ENCODE measurements around the gene KCNN3.

The KCNN3 gene

GRCh38 chr1:154818911-154819310 is 51.2 kb downstream of the KCNN3 start:
- TF ChIP-seq CTCF (IDR thresholded peaks at IDR 0.05), result no peak
- H3K4me3 ChIP-seq (ENCODE audit: low read depth in 1 of 2, low read length in 1 of 2), result no peak overlapping the region
- H3K9me3 ChIP-seq, result no peaks in the 10 kb centered on the region
- H3K27me3 ChIP-seq, result no peaks in the 10 kb centered on the region
- H3K27ac ChIP-seq, result no peak overlapping the region
- no peaks in the 10 kb centered on the region for H3K4me1 ChIP-seq (ENCODE audit: control insufficient read depth in 1 of 2, insufficient read depth in 1 of 2, low read depth in 1 of 2, low read length in 1 of 2)
- no peaks in the 10 kb centered on the region for H3K36me3 ChIP-seq

- H3K36me3 ChIP-seq, result no peaks in the 10 kb centered on the region
- H3K4me3 ChIP-seq (ENCODE audit: low read depth in 1 of 2, low read length in 1 of 2), result no peak overlapping the region
- TF ChIP-seq CTCF (IDR thresholded peaks at IDR 0.05), result no peak
- H3K27me3 ChIP-seq, result no peaks in the 10 kb centered on the region
- no peak overlapping the region for H3K27ac ChIP-seq
- H3K9me3 ChIP-seq, result no peaks in the 10 kb centered on the region
- no peaks in the 10 kb centered on the region for H3K4me1 ChIP-seq (ENCODE audit: control insufficient read depth in 1 of 2, insufficient read depth in 1 of 2, low read depth in 1 of 2, low read length in 1 of 2)
Observed at GRCh38 chr1:154816937-154817336, 53.1 kb downstream of the KCNN3 start.

GRCh38 chr1:154816369-154816768 is 53.7 kb downstream of the KCNN3 start:
- H3K36me3 ChIP-seq, result no peaks in the 10 kb centered on the region
- H3K27me3 ChIP-seq, result no peaks in the 10 kb centered on the region
- no peak for TF ChIP-seq CTCF (IDR thresholded peaks at IDR 0.05)
- no peaks in the 10 kb centered on the region for H3K4me1 ChIP-seq (ENCODE audit: control insufficient read depth in 1 of 2, insufficient read depth in 1 of 2, low read depth in 1 of 2, low read length in 1 of 2)
- no peak overlapping the region for H3K27ac ChIP-seq
- no peaks in the 10 kb centered on the region for H3K9me3 ChIP-seq
- H3K4me3 ChIP-seq (ENCODE audit: low read depth in 1 of 2, low read length in 1 of 2), result no peak overlapping the region

GRCh38 chr1:154813846-154814505 is 56.1 kb downstream of the KCNN3 start:
- no peaks in the 10 kb centered on the region for H3K36me3 ChIP-seq
- H3K27me3 ChIP-seq, result no peaks in the 10 kb centered on the region
- H3K9me3 ChIP-seq, result no peaks in the 10 kb centered on the region
- no peak overlapping the region for H3K27ac ChIP-seq
- no peak for TF ChIP-seq CTCF (IDR thresholded peaks at IDR 0.05)
- H3K4me1 ChIP-seq (ENCODE audit: control insufficient read depth in 1 of 2, insufficient read depth in 1 of 2, low read depth in 1 of 2, low read length in 1 of 2), result no peaks in the 10 kb centered on the region
- H3K4me3 ChIP-seq (ENCODE audit: low read depth in 1 of 2, low read length in 1 of 2), result no peak overlapping the region

- Histone ChIP-seq H3K4me3 (ENCODE audit: low read depth in 1 of 2, low read length in 1 of 2) (no peak overlapping the region), H3K4me1 (ENCODE audit: control insufficient read depth in 1 of 2, insufficient read depth in 1 of 2, low read depth in 1 of 2, low read length in 1 of 2) (no peaks in the 10 kb centered on the region), H3K27me3 (peaks cover 6% of the 10 kb centered on the region), H3K27ac (no peak overlapping the region), H3K9me3 (no peaks in the 10 kb centered on the region), H3K36me3 (no peaks in the 10 kb centered on the region)
- no peak for TF ChIP-seq CTCF (IDR thresholded peaks at IDR 0.05)
Observed at GRCh38 chr1:154813300-154813816, 56.7 kb downstream of the KCNN3 start.
